ENCODE data around the gene ZNF782. TPM values are rescaled to one million over a fixed set of nuclear protein-coding genes. Genes with fewer than 3 reads are reported as not detected.
"Not testable (repeated sequence)": the region's sequence is repeated elsewhere in the genome, so short reads cannot be mapped to it uniquely, and the experiment has no call there.

ZNF782 gene
- polyA plus RNA-seq (2011; rRNA removed) (1.6 and 1.7 TPM in 2 replicates), polyA minus RNA-seq (2011; rRNA and poly(A)+ RNA removed) (4.8 and 5.3 TPM in 2 replicates)

DNA sequence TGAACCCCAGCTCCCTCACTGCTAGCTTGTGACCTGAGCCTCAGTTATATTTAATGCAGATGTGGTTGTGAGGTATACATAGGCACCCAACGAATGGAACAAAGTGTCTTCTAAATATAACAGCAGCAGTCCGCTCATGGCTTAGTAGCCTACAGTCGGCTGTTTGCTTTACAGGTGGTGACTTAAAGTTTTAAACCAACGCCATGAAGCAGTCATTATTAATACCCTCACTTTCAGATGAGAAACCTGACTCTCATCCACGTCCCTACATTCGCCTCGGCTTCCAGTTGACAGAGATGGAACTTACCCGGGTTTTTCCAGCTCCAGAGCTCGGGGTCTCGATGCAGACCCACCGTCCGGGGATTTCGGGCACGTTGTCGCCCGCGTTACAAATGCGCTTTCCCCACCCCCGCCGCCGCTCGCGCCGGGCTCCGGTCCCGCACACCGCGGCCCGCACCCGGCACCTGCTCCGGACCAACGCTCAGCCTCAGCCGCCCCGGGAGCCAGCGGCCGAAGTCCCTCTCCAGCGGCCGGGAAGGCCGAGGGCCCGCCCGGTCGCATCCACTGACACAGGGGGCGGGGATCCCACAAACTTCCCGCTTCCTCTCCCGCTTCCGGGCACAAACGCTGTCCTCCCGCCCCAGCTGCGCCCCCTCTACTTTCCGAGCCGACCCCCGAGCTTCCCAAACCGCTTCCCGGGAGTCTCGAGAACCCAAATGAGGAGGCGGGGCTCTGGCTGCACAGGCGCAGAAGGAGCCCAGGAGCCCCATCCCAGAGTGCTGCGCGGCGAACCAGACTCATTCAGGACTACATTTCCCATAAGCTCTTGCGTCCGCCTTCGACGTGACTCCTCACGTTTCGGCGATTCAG lies at the start of gene ZNF782:
Gene ZNF782, minus strand, starts transcription at position 734 of the 870 bp plus-strand sequence. CDS start 2,553 bp downstream, outside the sequence.
- Histone ChIP-seq H3K27me3 (ENCODE audit: control insufficient read depth, insufficient read depth, low read length) (no peaks in the 10 kb centered on the region), H3K27ac (ENCODE audit: low read depth, low read length) (no peak within 1 kb of the TSS), H3K4me3 (ENCODE audit: low read depth, low read length) (peak within 1 kb of the TSS; percentile 76), H3K9me3 (ENCODE audit: control insufficient read depth, insufficient read depth, low read length) (peaks cover 3% of the 10 kb centered on the region)
- CTCF ChIA-PET, result interaction anchor here (0.6 to 1.6 kb wide), 8 partner anchors 19 to 744 kb away, joined by 3 to 6 read pairs (median 4); partner anchors contain the start of gene TDRD7
- POLR2A ChIA-PET, result no interaction called here
- peak; percentile 85 for DNase-seq (ENCODE audit: low read depth, low spot score)
- TF ChIP-seq, protein P1, sequence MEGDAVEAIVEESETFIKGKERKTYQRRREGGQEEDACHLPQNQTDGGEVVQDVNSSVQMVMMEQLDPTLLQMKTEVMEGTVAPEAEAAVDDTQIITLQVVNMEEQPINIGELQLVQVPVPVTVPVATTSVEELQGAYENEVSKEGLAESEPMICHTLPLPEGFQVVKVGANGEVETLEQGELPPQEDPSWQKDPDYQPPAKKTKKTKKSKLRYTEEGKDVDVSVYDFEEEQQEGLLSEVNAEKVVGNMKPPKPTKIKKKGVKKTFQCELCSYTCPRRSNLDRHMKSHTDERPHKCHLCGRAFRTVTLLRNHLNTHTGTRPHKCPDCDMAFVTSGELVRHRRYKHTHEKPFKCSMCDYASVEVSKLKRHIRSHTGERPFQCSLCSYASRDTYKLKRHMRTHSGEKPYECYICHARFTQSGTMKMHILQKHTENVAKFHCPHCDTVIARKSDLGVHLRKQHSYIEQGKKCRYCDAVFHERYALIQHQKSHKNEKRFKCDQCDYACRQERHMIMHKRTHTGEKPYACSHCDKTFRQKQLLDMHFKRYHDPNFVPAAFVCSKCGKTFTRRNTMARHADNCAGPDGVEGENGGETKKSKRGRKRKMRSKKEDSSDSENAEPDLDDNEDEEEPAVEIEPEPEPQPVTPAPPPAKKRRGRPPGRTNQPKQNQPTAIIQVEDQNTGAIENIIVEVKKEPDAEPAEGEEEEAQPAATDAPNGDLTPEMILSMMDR (IDR thresholded peaks at IDR 0.05; ENCODE audit: low read depth, low read length), result no peak

DNA sequence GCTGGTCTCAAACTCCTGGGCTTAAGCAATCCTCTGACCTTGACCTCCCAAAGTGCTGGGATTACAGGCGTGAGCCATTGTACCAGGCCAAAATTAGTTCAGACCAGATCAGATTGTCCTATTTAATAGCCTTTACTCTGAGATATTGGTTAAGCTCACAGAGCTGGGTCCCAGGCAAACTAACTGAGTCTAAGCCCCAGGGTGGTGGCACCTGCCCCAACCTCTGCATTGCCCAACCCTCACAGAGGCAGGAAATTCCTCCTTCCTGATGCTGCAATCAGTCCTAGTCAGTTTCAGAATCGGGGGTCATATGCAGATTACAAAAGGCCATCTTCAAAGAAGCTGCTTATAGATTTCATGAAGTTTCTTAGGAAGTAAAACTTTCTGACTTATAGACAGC lies 45.7 kb upstream of the ZNF782 start:
- POLR2A ChIA-PET, result not testable (repeated sequence)

GRCh38 chr9:96892131-96892530 lies 37.8 kb upstream of the ZNF782 start:
- Histone ChIP-seq H3K27ac (ENCODE audit: low read depth, low read length) (no peak overlapping the region), H3K4me3 (ENCODE audit: low read depth, low read length) (no peak overlapping the region), H3K9me3 (ENCODE audit: control insufficient read depth, insufficient read depth, low read length) (no peaks in the 10 kb centered on the region), H3K27me3 (ENCODE audit: control insufficient read depth, insufficient read depth, low read length) (no peaks in the 10 kb centered on the region)
- CTCF ChIA-PET, result no interaction called here
- POLR2A ChIA-PET, result no interaction called here
- no peak for DNase-seq (ENCODE audit: low read depth, low spot score)
- TF ChIP-seq, protein P1 (IDR thresholded peaks at IDR 0.05; ENCODE audit: low read depth, low read length), result no peak

More for the DNA sequence above, 45.7 kb upstream of the ZNF782 start:
- H3K27me3 ChIP-seq (ENCODE audit: control insufficient read depth, insufficient read depth, low read length); CTCF ChIA-PET; DNase-seq (ENCODE audit: low read depth, low spot score); H3K27ac ChIP-seq (ENCODE audit: low read depth, low read length); H3K4me3 ChIP-seq (ENCODE audit: low read depth, low read length); H3K9me3 ChIP-seq (ENCODE audit: control insufficient read depth, insufficient read depth, low read length): not testable (repeated sequence)

DNA sequence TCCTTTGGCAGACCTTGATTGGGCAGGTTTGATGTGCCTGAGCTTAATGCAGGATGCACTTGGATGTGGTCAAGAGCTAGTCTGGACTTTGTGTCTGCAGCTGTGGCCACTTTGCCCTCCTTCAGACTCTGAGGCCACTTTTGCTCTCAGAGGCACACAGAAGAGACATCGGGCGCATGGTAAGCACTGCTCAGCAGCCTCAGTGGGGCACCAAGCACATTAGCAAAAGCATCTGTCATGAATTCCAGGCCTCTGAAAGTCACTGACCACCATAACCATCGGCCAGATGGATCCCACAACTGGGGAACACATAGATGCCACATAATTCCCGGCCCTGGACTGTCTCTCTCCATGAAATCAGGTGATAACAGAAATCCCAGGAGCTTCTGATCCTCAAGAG lies 34.3 kb upstream of the ZNF782 start:
- no peak for DNase-seq (ENCODE audit: low read depth, low spot score)
- Histone ChIP-seq H3K4me3 (ENCODE audit: low read depth, low read length) (no peak overlapping the region), H3K27ac (ENCODE audit: low read depth, low read length) (no peak overlapping the region), H3K9me3 (ENCODE audit: control insufficient read depth, insufficient read depth, low read length) (no peaks in the 10 kb centered on the region), H3K27me3 (ENCODE audit: control insufficient read depth, insufficient read depth, low read length) (no peaks in the 10 kb centered on the region)
- POLR2A ChIA-PET, result no interaction called here
- CTCF ChIA-PET, result interaction anchor here (1.1 kb wide), 1 partner anchor 524 kb away, joined by 3 read pairs; the partner anchor contains the start of gene TDRD7
- TF ChIP-seq, protein P1 (IDR thresholded peaks at IDR 0.05; ENCODE audit: low read depth, low read length), result no peak

GRCh38 chr9:96885424-96885823 lies 31.1 kb upstream of the ZNF782 start:
- Histone ChIP-seq H3K27me3 (ENCODE audit: control insufficient read depth, insufficient read depth, low read length) (no peaks in the 10 kb centered on the region), H3K27ac (ENCODE audit: low read depth, low read length) (no peak overlapping the region), H3K4me3 (ENCODE audit: low read depth, low read length) (no peak overlapping the region), H3K9me3 (ENCODE audit: control insufficient read depth, insufficient read depth, low read length) (no peaks in the 10 kb centered on the region)
- TF ChIP-seq, protein P1 (IDR thresholded peaks at IDR 0.05; ENCODE audit: low read depth, low read length), result no peak
- ChIA-PET CTCF (no interaction called here), POLR2A (no interaction called here)
- DNase-seq (ENCODE audit: low read depth, low spot score), result no peak
